ENCODE measurements around the gene PIEZO2. TPM values are rescaled to one million over a fixed set of nuclear protein-coding genes. Genes with fewer than 3 reads are reported as not detected.

Gene PIEZO2
- total RNA-seq, 2 donors from 2014 or later: 0.63 to 3.0 TPM

- TF ChIP-seq CTCF (IDR thresholded peaks at IDR 0.05): no peak
- no peak for DNase-seq (ENCODE audit: low spot score)
- H3K27ac ChIP-seq: no peak overlapping the region
- H3K9me3 ChIP-seq: no peaks in the 10 kb centered on the region
- no peak overlapping the region for H3K4me3 ChIP-seq
- no peaks in the 10 kb centered on the region for H3K4me1 ChIP-seq
- H3K27me3 ChIP-seq: no peaks in the 10 kb centered on the region
- H3K36me3 ChIP-seq: no peaks in the 10 kb centered on the region
These were observed 117.4 kb downstream of the PIEZO2 start for GRCh38 chr18:11031966-11032365.

GRCh38 chr18:11029021-11029420 is 120.3 kb downstream of the PIEZO2 start:
- Histone ChIP-seq H3K9me3 (no peaks in the 10 kb centered on the region), H3K27ac (no peak overlapping the region), H3K27me3 (no peaks in the 10 kb centered on the region), H3K4me3 (no peak overlapping the region), H3K4me1 (no peaks in the 10 kb centered on the region), H3K36me3 (no peaks in the 10 kb centered on the region)
- DNase-seq (ENCODE audit: low spot score): no peak
- no peak for TF ChIP-seq CTCF (IDR thresholded peaks at IDR 0.05)

DNA sequence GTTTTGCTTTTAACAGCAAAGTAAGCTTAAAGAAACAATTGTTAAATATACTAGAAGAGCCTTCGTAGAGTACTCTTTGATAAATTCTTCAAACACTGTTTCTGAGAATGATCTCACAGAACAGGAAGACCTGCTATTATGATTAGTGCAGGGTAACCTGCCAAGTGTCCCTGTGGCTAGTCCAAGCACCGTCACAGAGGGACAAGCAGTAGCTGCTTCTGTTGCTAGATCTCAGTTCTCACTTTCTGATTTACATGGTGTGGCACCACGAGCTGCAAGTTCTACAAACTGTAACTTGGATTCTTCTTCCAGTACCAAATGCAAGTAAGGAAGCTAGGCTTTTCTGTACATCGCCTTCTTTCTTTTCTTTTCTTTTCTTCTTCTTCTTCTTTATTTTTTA is 121.5 kb downstream of the PIEZO2 start:
- DNase-seq (ENCODE audit: low spot score): no peak
- TF ChIP-seq CTCF (IDR thresholded peaks at IDR 0.05): no peak

DNA sequence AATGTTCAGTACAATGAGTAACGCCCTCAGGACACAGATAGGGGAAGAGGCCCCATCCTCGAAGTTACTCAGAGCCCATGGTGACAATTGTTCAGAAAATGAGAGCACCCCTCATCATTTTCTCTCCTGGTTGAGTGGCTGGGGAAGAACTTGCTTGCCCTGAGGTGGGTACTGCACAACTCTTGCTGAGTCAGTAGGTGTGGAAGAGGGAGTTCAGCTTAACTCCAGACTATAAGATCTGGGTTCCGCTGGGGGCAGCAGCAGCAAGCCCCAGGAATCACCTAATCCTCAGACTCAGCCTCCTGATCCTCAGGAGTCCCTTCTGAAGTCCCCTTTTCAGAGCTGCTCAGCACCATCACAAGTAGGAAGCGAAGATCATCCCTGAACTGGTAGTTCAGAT is 123.7 kb downstream of the PIEZO2 start:
- Histone ChIP-seq H3K27ac (no peak overlapping the region), H3K4me1 (no peaks in the 10 kb centered on the region), H3K36me3 (no peaks in the 10 kb centered on the region), H3K27me3 (no peaks in the 10 kb centered on the region), H3K4me3 (no peak overlapping the region), H3K9me3 (no peaks in the 10 kb centered on the region)
- DNase-seq (ENCODE audit: low spot score): no peak
- no peak for TF ChIP-seq CTCF (IDR thresholded peaks at IDR 0.05)

More for the DNA sequence above, 121.5 kb downstream of the PIEZO2 start:
- H3K27me3 ChIP-seq: no peaks in the 10 kb centered on the region
- H3K36me3 ChIP-seq: no peaks in the 10 kb centered on the region
- no peaks in the 10 kb centered on the region for H3K4me1 ChIP-seq
- no peak overlapping the region for H3K27ac ChIP-seq
- no peaks in the 10 kb centered on the region for H3K9me3 ChIP-seq
- H3K4me3 ChIP-seq: no peak overlapping the region

- H3K27me3 ChIP-seq: no peaks in the 10 kb centered on the region
- H3K36me3 ChIP-seq: no peaks in the 10 kb centered on the region
- H3K27ac ChIP-seq: no peak overlapping the region
- TF ChIP-seq CTCF (IDR thresholded peaks at IDR 0.05): no peak
- H3K4me1 ChIP-seq: no peaks in the 10 kb centered on the region
- H3K4me3 ChIP-seq: no peak overlapping the region
- no peak for DNase-seq (ENCODE audit: low spot score)
- no peaks in the 10 kb centered on the region for H3K9me3 ChIP-seq
These were observed 124.3 kb downstream of the PIEZO2 start for GRCh38 chr18:11024928-11025669.

- no peak for TF ChIP-seq CTCF (IDR thresholded peaks at IDR 0.05)
- Histone ChIP-seq H3K27me3 (no peaks in the 10 kb centered on the region), H3K9me3 (no peaks in the 10 kb centered on the region), H3K4me1 (no peaks in the 10 kb centered on the region), H3K36me3 (no peaks in the 10 kb centered on the region), H3K27ac (no peak overlapping the region), H3K4me3 (no peak overlapping the region)
- DNase-seq (ENCODE audit: low spot score): no peak
These were observed 127.9 kb downstream of the PIEZO2 start for GRCh38 chr18:11021477-11021876.

All from right atrium auricular region (tissue), 2 donors.